PFSK-1 (cell line): ENCODE results near the gene AP2A2.
A peak's percentile ranks its signal among the peaks of the same experiment; 100 is the strongest.

Source experiments
- REST ChIP-seq, 2 experiments: IDR thresholded peaks; 2 replicates each; pipeline versions ENCODE4 v1.6.1 to v1.8.0; 2011 to 2012; ENCODE audit warnings: low read depth in 2 of 2, low read length in 2 of 2, control low read depth in 1 of 2, inconsistent platforms in 1 of 2, mild to moderate bottlenecking in 1 of 2, moderate library complexity in 1 of 2; ENCODE audit not compliant: insufficient read depth in 1 of 2
- TAF1 ChIP-seq: IDR thresholded peaks from 2 replicates; pipeline ENCODE4 v1.6.1; 2012; ENCODE audit warnings: low read length, control low read depth, borderline replicate concordance; ENCODE audit not compliant: insufficient read depth

GRCh38 chr11:1015826-1016545 lies 90.3 kb downstream of the AP2A2 start:
- no peak for TF ChIP-seq TAF1
- peak; percentile 57 to 83; a peak in 3 of 4 replicates for TF ChIP-seq REST (IDR thresholded peaks at IDR 0.05; ENCODE audit: insufficient read depth in 1 of 2, low read depth in 2 of 2, low read length in 2 of 2)
